GM18870 (cell line): ENCODE measurements around the gene MYPN.
A peak's percentile ranks its signal among the peaks of the same experiment; 100 is the strongest.
"Not testable (repeated sequence)": the region's sequence is repeated elsewhere in the genome, so short reads cannot be mapped to it uniquely, and the experiment has no call there.

Source experiments
- ATAC-seq: cut with Tn5 transposase; IDR thresholded peaks from one replicate; pipeline ENCODE4 v1.9.1; 2021; ENCODE audit warnings: moderate library complexity; ENCODE audit not compliant: unreplicated experiment

The MYPN gene, protein sequence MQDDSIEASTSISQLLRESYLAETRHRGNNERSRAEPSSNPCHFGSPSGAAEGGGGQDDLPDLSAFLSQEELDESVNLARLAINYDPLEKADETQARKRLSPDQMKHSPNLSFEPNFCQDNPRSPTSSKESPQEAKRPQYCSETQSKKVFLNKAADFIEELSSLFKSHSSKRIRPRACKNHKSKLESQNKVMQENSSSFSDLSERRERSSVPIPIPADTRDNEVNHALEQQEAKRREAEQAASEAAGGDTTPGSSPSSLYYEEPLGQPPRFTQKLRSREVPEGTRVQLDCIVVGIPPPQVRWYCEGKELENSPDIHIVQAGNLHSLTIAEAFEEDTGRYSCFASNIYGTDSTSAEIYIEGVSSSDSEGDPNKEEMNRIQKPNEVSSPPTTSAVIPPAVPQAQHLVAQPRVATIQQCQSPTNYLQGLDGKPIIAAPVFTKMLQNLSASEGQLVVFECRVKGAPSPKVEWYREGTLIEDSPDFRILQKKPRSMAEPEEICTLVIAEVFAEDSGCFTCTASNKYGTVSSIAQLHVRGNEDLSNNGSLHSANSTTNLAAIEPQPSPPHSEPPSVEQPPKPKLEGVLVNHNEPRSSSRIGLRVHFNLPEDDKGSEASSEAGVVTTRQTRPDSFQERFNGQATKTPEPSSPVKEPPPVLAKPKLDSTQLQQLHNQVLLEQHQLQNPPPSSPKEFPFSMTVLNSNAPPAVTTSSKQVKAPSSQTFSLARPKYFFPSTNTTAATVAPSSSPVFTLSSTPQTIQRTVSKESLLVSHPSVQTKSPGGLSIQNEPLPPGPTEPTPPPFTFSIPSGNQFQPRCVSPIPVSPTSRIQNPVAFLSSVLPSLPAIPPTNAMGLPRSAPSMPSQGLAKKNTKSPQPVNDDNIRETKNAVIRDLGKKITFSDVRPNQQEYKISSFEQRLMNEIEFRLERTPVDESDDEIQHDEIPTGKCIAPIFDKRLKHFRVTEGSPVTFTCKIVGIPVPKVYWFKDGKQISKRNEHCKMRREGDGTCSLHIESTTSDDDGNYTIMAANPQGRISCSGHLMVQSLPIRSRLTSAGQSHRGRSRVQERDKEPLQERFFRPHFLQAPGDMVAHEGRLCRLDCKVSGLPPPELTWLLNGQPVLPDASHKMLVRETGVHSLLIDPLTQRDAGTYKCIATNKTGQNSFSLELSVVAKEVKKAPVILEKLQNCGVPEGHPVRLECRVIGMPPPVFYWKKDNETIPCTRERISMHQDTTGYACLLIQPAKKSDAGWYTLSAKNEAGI (N-terminal part only)

DNA sequence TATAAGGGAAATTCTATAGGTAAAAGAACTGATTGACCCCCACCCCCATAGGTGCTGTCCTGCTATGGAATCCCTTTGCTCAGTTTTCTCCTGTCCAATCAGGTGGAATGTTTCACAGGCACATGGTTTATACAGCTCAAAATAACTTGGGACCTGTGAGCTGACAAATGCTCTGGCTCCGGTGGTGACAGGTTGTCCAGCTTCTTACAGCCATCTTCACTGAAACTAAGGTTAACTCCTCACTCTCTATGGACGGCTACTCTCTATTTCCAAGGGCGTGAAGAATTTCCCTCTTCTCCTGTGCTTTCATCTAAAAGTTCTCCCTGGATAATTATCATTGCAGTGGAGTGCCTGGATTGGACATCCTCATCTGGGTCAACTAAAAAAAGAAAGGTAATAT is at the start of gene MYPN:
Gene MYPN (plus strand): TSS at position 158 of the 400 bp plus-strand sequence. CDS start 11,951 bp downstream, outside the sequence.
- ATAC-seq, result no peak

DNA sequence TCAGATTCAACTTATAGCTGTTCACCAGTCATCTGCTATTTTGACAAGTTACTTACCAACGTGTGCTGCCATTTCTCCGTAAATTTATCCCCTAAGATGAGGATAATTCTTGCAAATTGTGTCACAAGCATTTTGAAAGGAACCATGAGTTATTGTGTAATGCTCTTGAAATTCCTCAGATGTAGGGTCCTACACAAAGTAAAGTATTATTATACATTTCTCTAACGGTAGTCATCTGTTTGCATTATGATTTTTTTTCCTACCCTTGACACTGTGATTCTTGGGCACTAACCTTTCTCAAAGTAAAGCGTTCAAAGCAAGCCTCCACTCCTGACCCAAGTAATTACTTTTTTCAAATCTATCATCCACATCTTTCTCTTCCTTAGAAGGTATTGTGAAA is 42.3 kb upstream of the MYPN start:
- no peak for ATAC-seq

DNA sequence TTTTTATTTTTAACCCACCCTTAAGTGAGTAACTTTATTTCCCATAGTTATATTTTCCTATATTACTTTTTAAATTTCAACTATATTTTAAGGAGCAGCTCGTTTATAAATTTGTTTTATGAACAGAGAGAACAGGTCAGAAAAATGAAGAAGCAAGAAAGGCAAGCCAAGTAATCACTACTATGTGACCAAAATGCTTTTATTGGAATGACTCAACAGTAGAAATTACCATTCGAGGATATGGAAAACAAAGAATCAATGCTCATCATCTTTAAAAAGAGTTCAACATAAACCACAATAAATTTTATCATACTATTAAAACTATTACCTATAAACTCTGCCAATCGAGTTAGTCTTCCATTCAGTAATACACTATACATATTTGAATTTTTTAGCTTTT is 41.8 kb upstream of the MYPN start:
- ATAC-seq, result no peak

DNA sequence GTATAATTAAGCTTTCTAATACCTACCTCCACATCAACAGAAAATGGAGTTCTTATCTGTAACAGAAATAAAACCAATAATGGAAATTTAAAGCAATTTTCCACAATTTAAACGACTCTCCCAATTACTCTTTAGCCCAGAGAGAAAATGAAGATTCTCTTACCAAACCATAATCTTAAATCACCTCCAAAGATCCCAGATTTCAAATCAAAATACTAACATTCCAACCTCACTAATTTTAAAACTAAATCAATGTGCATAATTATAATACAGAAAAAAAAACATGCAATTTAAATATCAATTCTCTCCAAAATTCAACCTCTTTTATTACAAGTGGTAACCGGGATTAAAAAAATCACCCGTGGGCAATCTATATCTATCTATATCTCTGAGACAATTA is 35.7 kb upstream of the MYPN start:
- ATAC-seq, result no peak

DNA sequence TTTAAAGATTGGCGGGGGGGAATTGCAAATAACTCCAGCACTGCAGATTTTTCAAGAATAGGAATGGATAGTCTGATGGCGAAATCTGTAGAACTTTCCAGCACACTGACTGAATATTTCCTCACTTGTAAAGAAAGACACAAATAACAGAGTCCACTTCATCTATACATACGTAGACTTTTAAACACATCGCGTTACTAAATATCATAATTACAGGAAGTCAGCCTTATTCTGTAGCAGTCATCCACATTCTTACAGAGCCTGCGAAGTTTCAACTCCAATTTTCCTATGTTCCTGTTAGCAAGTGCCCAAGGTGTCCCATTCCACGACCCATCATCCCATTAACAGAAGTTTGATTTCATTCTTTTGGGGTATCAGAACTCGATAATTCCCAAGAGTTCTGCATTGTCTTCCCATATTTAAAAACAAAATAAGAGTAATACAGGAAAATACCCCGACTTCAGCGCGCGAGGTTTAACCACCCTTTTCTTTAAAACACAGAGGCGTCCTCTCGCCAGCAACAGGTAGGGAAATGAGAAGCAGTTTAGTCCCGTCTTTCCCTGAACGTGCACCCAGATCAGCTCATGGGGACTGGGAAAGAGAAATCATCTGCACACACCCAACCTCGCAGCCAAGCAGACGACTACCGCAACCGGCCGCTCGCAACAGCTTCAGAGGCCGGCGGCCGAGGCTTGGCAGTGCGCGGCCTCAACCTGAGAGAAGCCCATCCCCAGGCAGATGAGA is 35.1 kb upstream of the MYPN start:
- no peak for ATAC-seq

DNA sequence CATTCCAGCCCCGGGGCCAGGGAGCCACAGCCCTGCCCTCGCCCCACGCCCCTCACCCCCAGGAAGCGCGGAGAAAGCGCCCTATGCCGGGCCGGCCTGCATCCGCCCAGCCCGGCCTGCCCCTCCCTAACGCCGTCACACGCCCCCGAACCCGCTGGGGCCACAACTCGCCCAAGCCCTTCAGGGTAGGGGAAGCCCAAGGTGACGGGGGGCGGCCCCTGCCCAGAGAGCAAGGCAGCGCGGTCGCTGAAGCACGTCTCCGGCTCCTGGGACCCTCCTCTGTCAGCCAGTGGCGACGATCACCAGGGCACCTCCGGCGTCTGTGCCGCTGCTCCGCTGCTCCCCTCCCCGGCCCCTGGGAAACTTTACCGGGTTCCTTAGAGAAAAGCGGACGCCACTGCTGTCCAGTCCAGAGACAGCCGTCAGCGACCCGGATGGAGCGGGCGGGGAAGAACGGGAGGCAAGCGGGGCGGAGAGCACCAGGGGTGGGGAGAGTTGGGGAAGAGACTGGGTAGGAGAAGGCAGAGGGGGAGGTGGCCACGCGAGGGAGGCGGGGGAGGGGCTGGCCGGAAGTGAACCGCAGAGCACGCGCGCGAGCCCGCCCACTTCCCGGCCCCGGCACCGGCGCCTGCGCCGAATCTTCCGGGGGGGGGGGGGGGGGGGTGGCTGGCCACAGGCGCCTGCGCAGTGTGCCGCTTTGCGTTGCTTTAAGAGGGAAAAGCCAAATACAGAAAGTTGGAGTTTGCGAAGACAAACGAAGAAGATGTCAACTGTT is 34.3 kb upstream of the MYPN start, which contains the start of gene HERC4:
Gene HERC4 (minus strand): TSS at position 509 of the 775 bp plus-strand sequence. CDS start 2,175 bp downstream, outside the sequence.
- ATAC-seq, result peak; percentile 76

DNA sequence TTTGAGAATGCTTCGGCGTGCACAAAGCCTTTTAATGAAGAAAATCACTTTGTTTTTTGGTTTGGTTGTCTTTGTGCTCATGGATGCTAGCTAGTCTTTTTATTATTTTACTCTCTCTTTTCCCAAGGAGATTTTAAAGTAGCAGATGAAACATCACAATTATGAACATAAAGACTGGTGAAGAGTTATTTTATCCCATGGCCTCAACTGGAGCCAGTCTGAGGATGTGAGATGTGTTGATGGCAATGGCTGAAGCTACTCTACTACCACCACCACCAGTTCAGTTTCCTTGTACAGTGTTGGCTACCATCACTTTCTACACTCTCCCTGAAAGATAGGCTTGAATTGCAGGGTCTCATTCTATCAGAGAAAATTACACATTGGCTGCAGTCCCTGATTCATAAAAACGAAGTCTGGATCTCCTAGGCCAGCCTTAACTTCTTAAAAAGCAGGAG is 33.7 kb upstream of the MYPN start:
- ATAC-seq, result no peak

DNA sequence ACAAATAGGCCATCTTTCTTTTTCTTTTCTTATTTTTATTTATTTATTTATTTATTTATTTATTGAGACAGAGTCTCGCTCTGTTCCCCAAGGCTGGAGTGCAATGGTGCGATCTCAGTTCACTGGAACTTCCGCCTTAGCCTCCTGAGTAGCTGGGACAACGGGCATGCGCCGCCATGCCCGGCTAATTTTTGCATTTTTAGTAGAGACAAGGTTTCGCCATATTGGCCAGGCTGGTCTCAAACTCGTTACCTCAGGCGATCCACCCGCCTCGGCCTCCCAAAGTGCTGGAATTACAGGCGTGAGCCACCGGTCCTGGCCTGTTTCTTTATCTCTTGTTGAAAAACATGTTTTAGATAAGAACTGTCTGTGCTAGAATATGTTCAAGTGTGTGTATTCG is 33.2 kb upstream of the MYPN start:
- not testable (repeated sequence) for ATAC-seq

DNA sequence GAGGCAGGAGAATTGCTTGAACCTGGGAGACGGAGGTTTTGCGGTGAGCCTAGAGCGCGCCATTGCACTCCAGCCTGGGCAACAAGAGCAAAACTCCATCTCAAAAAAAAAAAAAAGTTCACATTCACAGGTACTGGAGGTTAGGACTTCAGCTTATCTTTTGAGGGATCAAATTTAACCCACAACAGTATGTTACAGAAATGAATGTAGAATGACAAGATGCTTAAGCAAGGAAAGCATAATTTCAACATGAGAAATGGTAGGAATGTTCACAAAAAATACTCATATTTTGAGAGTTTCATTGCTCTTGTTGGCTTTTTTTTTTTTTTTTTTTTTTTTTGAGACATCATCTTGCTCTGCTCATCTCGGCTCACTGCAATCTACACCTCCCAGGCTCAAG is 32.3 kb upstream of the MYPN start:
- no peak for ATAC-seq

DNA sequence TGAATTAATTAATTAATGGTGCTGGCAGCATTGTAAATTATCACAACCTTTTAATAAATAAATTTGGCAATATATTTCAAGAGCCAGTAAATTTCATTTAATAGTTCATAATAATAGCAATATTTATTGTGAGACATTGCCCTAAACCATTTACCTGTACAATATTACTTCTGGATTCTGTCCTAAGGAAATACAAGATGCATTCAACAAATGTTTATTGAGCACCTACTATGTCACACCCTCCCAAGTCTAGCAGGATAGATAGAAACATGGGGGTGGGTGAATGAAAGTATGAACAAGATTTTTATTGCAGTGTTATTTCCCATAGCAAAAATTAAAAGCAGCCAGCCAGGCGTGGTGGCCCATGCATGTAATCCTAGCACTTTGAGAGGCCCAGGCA is 29.9 kb upstream of the MYPN start:
- no peak for ATAC-seq

DNA sequence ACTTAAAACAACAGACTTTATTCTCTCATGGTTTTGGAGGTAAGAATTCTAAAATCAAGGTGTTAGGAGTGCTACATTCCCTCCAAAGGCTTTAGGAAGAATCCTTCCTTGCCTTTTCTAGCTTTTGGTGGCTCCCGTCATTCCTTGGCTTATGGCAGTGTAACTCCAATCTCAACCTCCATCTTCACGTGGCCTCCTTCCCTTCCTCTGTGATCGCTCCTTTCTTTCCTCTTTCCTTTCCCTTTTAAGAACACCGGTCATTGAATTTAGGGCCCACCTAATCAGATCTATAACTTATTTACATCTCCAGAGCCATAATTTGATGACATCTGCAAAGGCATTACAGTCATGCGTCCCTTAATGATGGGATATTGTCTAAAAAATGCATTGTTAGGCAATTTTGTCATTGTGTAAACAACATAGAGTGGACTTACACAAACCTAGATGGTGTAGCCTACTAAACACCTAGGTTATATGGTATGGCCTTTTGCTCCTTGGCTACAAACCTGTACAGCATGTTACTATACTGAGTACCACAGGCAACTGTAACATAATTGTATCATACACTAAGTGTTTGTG is 28.3 kb upstream of the MYPN start:
- no peak for ATAC-seq

DNA sequence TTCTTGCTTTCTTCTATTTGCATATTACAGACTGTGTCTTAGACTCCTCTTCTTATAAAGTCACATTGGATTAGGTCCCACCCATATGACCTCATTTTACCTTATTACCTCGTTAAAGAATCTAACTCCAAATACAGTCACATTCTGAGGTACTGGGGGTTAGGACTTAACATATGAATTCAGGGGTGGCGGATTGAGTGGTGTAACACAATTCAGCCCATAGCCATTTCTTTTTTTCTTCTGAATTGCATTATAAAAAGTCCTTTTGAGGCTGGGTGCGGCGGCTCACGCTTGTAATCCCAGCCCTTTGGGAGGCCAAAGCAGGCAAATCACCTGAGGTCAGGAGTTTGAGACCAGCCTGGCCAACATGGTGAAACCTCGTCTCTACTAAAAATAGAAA is 27.4 kb upstream of the MYPN start:
- no peak for ATAC-seq

DNA sequence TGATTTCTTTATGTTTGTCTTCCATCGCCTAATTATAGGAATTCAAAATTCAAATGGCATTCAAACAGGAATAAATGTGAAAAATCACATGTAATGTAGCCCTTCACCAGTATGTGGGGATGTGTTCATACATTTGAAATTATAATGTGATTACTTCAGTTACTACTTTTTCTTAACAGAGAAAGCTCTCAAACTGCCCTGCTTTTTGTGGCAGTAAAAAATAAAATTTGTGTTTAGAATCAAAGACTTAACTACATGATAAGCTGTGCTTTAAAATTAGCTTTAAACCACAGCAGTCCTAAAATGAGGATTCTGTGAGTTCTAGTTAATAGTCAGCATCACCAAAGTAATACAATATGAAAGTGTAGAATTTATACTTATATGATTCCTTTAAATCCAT is 26.4 kb upstream of the MYPN start:
- no peak for ATAC-seq

DNA sequence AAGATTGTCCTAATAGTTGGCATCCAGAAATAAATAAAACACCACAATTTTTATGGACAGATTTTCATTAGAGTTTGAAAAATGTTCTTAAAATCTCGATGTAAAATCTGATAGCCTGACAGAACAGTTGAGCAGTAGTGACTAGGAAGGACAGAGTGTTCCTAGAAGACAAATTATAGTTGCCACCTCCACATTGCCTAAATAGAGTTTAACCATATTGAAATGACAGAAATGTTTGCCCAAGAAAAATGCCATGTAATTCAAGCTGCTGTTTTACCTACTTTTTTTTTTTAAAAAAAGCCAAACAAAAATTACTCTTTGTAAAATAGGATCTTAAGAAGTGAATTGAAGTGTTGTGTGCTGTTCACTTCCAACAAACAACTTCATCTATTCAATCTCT is 25.3 kb upstream of the MYPN start:
- ATAC-seq, result no peak

DNA sequence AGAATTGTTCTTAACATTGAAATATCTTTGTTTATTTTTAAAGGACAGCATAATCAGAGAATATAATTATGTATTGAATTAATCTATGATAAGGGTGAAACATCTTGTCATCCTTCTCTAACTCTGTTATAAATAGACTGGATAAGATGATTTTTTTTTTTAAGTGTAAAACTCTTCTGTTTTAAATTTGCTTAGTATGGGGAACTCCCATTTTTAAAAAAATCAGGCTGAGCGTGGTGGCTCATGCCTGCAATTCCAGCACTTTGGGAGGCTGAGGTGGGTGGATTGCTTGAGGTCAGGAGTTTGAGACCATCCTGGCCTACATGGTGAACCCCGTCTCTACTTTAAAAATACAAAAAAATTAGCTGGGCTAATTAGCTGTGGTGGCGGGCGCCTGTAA is 24.8 kb upstream of the MYPN start:
- no peak for ATAC-seq

DNA sequence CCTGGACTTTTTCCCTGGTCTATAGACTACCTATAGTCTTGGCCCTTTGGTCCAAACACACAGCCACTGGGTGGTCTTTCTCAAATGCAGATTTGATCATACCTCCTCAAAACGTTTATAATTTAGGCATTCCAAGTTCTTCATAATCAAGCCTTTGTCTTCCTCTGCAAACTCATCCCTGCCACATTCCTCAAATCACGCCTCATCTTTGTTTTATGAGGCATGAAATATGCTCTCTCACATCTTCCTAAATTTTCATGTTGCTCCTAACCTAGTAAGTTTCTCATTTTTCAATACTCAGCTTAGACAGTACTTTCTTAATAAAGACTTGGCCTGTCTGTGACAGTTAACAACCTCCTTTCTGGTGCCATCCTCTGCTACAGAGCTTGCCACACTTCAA is 23.3 kb upstream of the MYPN start:
- ATAC-seq, result no peak

DNA sequence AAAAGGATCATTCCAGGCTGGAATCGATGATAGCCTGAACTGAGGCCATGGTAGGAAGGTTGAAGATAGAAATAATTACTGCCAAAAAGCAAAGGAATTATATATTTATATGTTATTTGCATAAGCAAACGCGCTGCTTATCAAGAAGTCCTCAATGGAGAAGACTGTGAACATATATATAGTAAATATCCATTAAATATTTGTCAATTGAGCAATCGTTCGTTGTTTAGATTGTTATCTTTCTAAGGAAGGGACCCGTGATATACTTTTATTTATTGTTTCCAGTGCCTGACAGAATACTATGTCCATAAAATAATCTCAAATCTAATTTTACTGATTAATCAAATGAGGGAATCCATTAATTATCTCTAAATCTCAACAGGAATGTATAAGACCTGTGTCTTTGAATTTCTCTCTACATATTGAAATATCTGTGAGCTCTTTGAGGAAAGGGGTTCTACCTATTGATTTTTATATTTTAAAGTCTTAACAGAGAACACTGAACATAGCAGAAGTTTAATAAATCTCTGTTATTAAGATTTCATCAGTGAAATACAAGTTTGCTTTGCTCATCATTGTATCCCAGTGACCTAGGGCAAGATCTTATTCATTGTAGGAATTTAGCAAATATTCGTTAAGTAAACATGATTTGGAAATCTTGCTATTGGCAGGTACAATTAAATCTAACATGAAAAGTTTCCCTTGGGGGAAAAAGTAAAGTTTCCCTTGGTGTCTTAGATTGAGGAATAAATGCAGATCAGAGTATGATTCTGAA is 22.2 kb upstream of the MYPN start:
- ATAC-seq, result no peak

DNA sequence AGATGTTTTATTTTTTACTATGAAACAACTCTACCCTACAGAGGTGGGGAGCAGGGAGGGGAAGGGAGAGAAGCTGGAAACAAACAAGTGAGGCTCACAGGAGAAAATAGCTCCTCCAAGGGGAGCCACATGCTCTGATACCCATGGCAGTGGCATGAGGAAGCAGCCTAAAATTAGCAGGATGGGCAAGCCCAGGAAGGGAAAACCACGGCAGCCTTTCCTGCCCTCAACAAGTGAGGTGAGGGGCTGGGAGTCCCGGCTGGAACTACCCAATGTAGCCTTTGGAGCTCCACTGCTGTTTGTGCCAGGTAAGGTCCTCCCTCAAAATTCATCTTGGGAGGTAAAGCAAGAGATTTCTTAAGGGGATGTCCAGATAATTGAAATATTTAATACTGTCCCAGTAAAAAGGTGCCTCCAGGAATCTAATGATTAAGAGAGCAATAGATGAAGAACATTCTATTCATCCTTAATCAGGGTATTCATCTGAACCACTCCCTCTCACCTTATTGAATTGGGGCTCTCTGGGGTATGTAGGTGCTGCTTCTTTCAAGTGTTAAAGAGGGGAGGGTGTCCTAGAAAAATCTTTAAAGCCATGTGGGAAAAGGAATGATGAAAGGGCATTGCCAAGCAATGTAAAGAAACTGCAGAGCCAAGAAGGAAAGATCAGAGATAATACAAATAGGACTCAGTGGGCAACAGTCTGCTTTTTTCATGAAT is 21.4 kb upstream of the MYPN start:
- ATAC-seq, result no peak
